IMR-90 (cell line): ENCODE results near the gene PTPRN2. TPM values are rescaled to one million over a fixed set of nuclear protein-coding genes. Genes with fewer than 3 reads are reported as not detected.

Source experiments
- ATAC-seq: fragments of 200-7000 bp; cut with Tn5 transposase; 2 replicates; pipeline ENCODE4 v1.9.1; 2020; ENCODE audit warnings: low read depth, mild to moderate bottlenecking, moderate library complexity
- BruUV-seq: library from RNA; stranded (reverse); fragments of 400-500 nt; replicated peaks from 2 replicates; lab custom pipeline; 2021; lab: Mats Ljungman, UMichigan
- CTCF ChIA-PET: fragments of 300-600 bp; formaldehyde crosslinking; extraction: SDS; loops from one replicate; lab custom pipeline; 2021; ENCODE audit warnings: antibody characterized with exemption; lab: Yijun Ruan, JAX
- POLR2A ChIA-PET: fragments of 300-600 bp; sonication (Branson Sonifier 250); formaldehyde crosslinking; loops from one replicate; lab custom pipeline; 2022; ENCODE audit warnings: antibody characterized with exemption; ENCODE audit not compliant: unreplicated experiment; lab: Charles Lee
- DNase-seq: peaks from one replicate; pipeline ENCODE4 v3.0.0; 2013
- H2AFZ ChIP-seq: replicated peaks from 2 replicates; pipeline ENCODE3; 2013; ENCODE audit warnings: low read length, mild to moderate bottlenecking; ENCODE audit not compliant: poor library complexity
- H2AK5ac ChIP-seq: 2 replicates; pipeline ENCODE4 v1.6.1; 2013; ENCODE audit warnings: low read depth, low read length, inconsistent platforms
- H2AK9ac ChIP-seq: replicated peaks from 2 replicates; pipeline ENCODE3; 2013; ENCODE audit warnings: mild to moderate bottlenecking, low read depth, low read length, moderate library complexity; ENCODE audit not compliant: poor library complexity
- H2BK120ac ChIP-seq: 2 replicates; pipeline ENCODE4 v1.6.1; 2013; ENCODE audit warnings: low read depth, low read length, inconsistent platforms
- H2BK15ac ChIP-seq: 3 replicates; pipeline ENCODE4 v1.6.1; 2013; ENCODE audit warnings: low read depth, low read length, inconsistent platforms
- H2BK20ac ChIP-seq: 2 replicates; pipeline ENCODE4 v1.6.1; 2013; ENCODE audit warnings: low read depth, mild to moderate bottlenecking, inconsistent platforms, low read length, moderate library complexity
- H2BK5ac ChIP-seq: 2 replicates; pipeline ENCODE4 v1.6.1; 2013; ENCODE audit warnings: mild to moderate bottlenecking, low read depth, low read length, inconsistent platforms; ENCODE audit not compliant: poor library complexity, severe bottlenecking
- H3K14ac ChIP-seq: replicated peaks from 2 replicates; pipeline ENCODE4 v1.6.1; 2013; ENCODE audit warnings: low read depth, low read length, inconsistent platforms
- H3K18ac ChIP-seq: 2 replicates; pipeline ENCODE4 v1.6.1; 2013; ENCODE audit warnings: low read depth, low read length, control low read depth
- H3K23ac ChIP-seq: 2 replicates; pipeline ENCODE4 v1.6.1; 2013; ENCODE audit warnings: low read depth, low read length, inconsistent platforms
- H3K27ac ChIP-seq: 2 replicates; pipeline ENCODE4 v1.5.1; 2013; ENCODE audit warnings: mild to moderate bottlenecking, control low read depth, low read length; ENCODE audit not compliant: insufficient read depth
- H3K27me3 ChIP-seq: 2 replicates; pipeline ENCODE4 v1.6.1; 2013; ENCODE audit warnings: low read length; ENCODE audit not compliant: control insufficient read depth, insufficient read depth
- H3K36me3 ChIP-seq: 2 replicates; pipeline ENCODE4 v1.6.1; 2013; ENCODE audit warnings: low read length, mixed read lengths; ENCODE audit not compliant: control insufficient read depth, insufficient read depth
- H3K4ac ChIP-seq: 2 replicates; pipeline ENCODE4 v1.6.1; 2013; ENCODE audit warnings: low read depth, low read length, inconsistent platforms
- H3K4me1 ChIP-seq: 2 replicates; pipeline ENCODE4 v1.6.1; 2013; ENCODE audit warnings: low read length, mixed read lengths; ENCODE audit not compliant: control insufficient read depth, insufficient read depth
- H3K4me2 ChIP-seq: 2 replicates; pipeline ENCODE4 v1.6.1; 2013; ENCODE audit warnings: low read depth, mild to moderate bottlenecking, control low read depth, low read length, moderate library complexity
- H3K4me3 ChIP-seq: 2 replicates; pipeline ENCODE4 v1.5.1; 2013; ENCODE audit warnings: low read depth, mild to moderate bottlenecking, control low read depth, low read length, moderate library complexity; ENCODE audit not compliant: insufficient read depth
- H3K56ac ChIP-seq: 2 replicates; pipeline ENCODE4 v1.6.1; 2013; ENCODE audit warnings: low read length, inconsistent platforms; ENCODE audit not compliant: insufficient read depth; ENCODE audit errors: extremely low read depth
- H3K79me1 ChIP-seq, 2 experiments: 2 replicates each; pipeline ENCODE4 v1.6.1; 2013; ENCODE audit warnings: low read length in 2 of 2, inconsistent platforms in 1 of 2, low read depth in 1 of 2
- H3K9ac ChIP-seq: 2 replicates; pipeline ENCODE4 v1.6.1; 2013; ENCODE audit warnings: low read depth, low read length, control low read depth
- H3K9me1 ChIP-seq: 2 replicates; pipeline ENCODE4 v1.6.1; 2013; ENCODE audit warnings: low read length, inconsistent platforms; ENCODE audit not compliant: insufficient read depth
- H3K9me3 ChIP-seq: 2 replicates; pipeline ENCODE4 v1.6.1; 2013; ENCODE audit warnings: low read length; ENCODE audit not compliant: control insufficient read depth, insufficient read depth
- H4K20me1 ChIP-seq: 2 replicates; pipeline ENCODE4 v1.6.1; 2013; ENCODE audit warnings: low read length, inconsistent platforms; ENCODE audit not compliant: insufficient read depth
- H4K5ac ChIP-seq: 2 replicates; pipeline ENCODE4 v1.6.1; 2013; ENCODE audit warnings: mild to moderate bottlenecking, low read depth, low read length, control low read depth
- H4K8ac ChIP-seq, 2 experiments: 2 replicates each; pipeline ENCODE4 v1.6.1; 2013; ENCODE audit warnings: low read depth in 2 of 2, low read length in 2 of 2, control low read depth in 1 of 2, inconsistent platforms in 1 of 2
- H4K91ac ChIP-seq: 2 replicates; pipeline ENCODE4 v1.6.1; 2013; ENCODE audit warnings: low read depth, low read length, inconsistent platforms; ENCODE audit not compliant: insufficient read depth
- POLR2A ChIP-seq: IDR thresholded peaks from 2 replicates; pipeline ENCODE4 v1.6.1; 2012; ENCODE audit warnings: mild to moderate bottlenecking, low read depth, low read length
- SMC3 ChIP-seq: fragments of 150-350 bp; IDR thresholded peaks from 2 replicates; pipeline ENCODE4 v1.6.1; 2016; ENCODE audit warnings: low read depth, mild to moderate bottlenecking, antibody characterized with exemption, low read length, moderate library complexity
- WGBS, 2 experiments: methylation state at CpG; one replicate each; pipeline versions ENCODE4 v1.1.5 to v1.1.7; 2013; ENCODE audit warnings: missing lambda C conversion rate in 2 of 2; ENCODE audit not compliant: insufficient read length in 1 of 2; ENCODE audit errors: extremely low coverage in 2 of 2; 5-methylcytosine and 5-hydroxymethylcytosine counted together
- dilution Hi-C: fragments of 300-500 bp; cut with HindIII; formaldehyde crosslinking; loops from one replicate; pipeline ENCODE4 v1.14.3; 2018; ENCODE audit warnings: low sequenced_read_pairs; ENCODE audit not compliant: unreplicated experiment
- in situ Hi-C: fragments of 300-500 bp; cut with MboI; formaldehyde crosslinking; loops from 3 replicates; pipeline ENCODE4 v1.14.3; 2019; ENCODE audit warnings: low sequenced_read_pairs, inconsistent platforms, mixed read lengths
- intact Hi-C: fragments of 100-400 bp; cut with micrococcal nuclease; formaldehyde crosslinking; loops from 2 replicates; pipeline ENCODE4 v1.10.0; 2022
- polyA plus RNA-seq, 3 experiments: library from polyadenylated mRNA; depleted of rRNA; stranded (reverse); fragments of >200 nt; gene quantifications; 2 replicates each; pipeline ENCODE4 v1.2.3, GENCODE V29; 2012; ENCODE audit warnings: low replicate concordance in 1 of 3
- total RNA-seq: library from RNA; depleted of rRNA; stranded (reverse); fragments of >200 nt; gene quantifications from 2 replicates; pipeline ENCODE4 v1.2.3, GENCODE V29; 2012

PTPRN2 gene
- total and polyA plus RNA-seq, 2 of the 4 experiments (the other 2 are of a cell fraction): 0.03 TPM; not detected in 1

- no peak overlapping the region for H3K14ac ChIP-seq
- H3K18ac ChIP-seq: no peak overlapping the region
- H3K9me1 ChIP-seq: no peaks in the 10 kb centered on the region
- H3K9ac ChIP-seq: no peak overlapping the region
- no peak overlapping the region for H2BK20ac ChIP-seq
- H2AFZ ChIP-seq: no peak overlapping the region
- H2BK5ac ChIP-seq: no peak overlapping the region
- no peak overlapping the region for H3K56ac ChIP-seq
- H3K36me3 ChIP-seq: no peaks in the 10 kb centered on the region
- H3K27me3 ChIP-seq: no peaks in the 10 kb centered on the region
- H3K4me2 ChIP-seq: no peak overlapping the region
- intact Hi-C loops (no loop called here), in situ Hi-C loops (no loop called here), dilution Hi-C loops (no loop called here)
- DNase-seq: no peak
- ATAC-seq: no peak
- CTCF ChIA-PET: no interaction called here
- no peaks in the 10 kb centered on the region for H3K4me1 ChIP-seq
- no peaks in the 10 kb centered on the region for H4K20me1 ChIP-seq
- H4K91ac ChIP-seq: no peak overlapping the region
- POLR2A ChIA-PET: no interaction called here
- H2BK15ac ChIP-seq: no peak overlapping the region
- H3K79me1 ChIP-seq: no peaks in the 10 kb centered on the region
- TF ChIP-seq SMC3: no peak
- no peak for TF ChIP-seq POLR2A
- H2AK5ac ChIP-seq: no peak overlapping the region
- no peak overlapping the region for H3K4me3 ChIP-seq
- no peak overlapping the region for H3K4ac ChIP-seq
- no peak overlapping the region for H2BK120ac ChIP-seq
- H3K9me3 ChIP-seq: peaks cover 58% of the 10 kb centered on the region
- H2AK9ac ChIP-seq: no peak overlapping the region
- H3K27ac ChIP-seq: no peak overlapping the region
- BruUV-seq: no TSS peak
- 29% methylated on average over 3 of the region's 14 CpGs; no CpG with 5 or more reads in 1 of the 2 experiments for WGBS, 2 experiments
- H4K8ac ChIP-seq: no peak overlapping the region
- no peak overlapping the region for H4K5ac ChIP-seq
- no peak overlapping the region for H3K23ac ChIP-seq
Observed at GRCh38 chr7:157841773-157842370, 745.8 kb downstream of the PTPRN2 start.
